ENCODE results near the gene PLXNA4.

The PLXNA4 gene

GRCh38 chr7:132515181-132515580, 61.1 kb downstream of the PLXNA4 start:
- no peak for TF ChIP-seq CTCF (IDR thresholded peaks at IDR 0.05; ENCODE audit: insufficient read depth, low read depth, low read length, missing control alignments)
- no peak for DNase-seq (ENCODE audit: low read depth)

GRCh38 chr7:132514430-132514829, 61.8 kb downstream of the PLXNA4 start:
- no peak for DNase-seq (ENCODE audit: low read depth)
- no peak for TF ChIP-seq CTCF (IDR thresholded peaks at IDR 0.05; ENCODE audit: insufficient read depth, low read depth, low read length, missing control alignments)
- H3K4me3 ChIP-seq (ENCODE audit: low read depth, low read length): no peak overlapping the region

More at GRCh38 chr7:132515181-132515580, 61.1 kb downstream of the PLXNA4 start:
- no peak overlapping the region for H3K4me3 ChIP-seq (ENCODE audit: low read depth, low read length)

- no peak for DNase-seq (ENCODE audit: low read depth)
- H3K4me3 ChIP-seq (ENCODE audit: low read depth, low read length): no peak overlapping the region
- TF ChIP-seq CTCF (IDR thresholded peaks at IDR 0.05; ENCODE audit: insufficient read depth, low read depth, low read length, missing control alignments): no peak
Observed at GRCh38 chr7:132511921-132512320, 64.3 kb downstream of the PLXNA4 start.

- DNase-seq (ENCODE audit: low read depth): no peak
- no peak for TF ChIP-seq CTCF (IDR thresholded peaks at IDR 0.05; ENCODE audit: insufficient read depth, low read depth, low read length, missing control alignments)
- H3K4me3 ChIP-seq (ENCODE audit: low read depth, low read length): no peak overlapping the region
Observed at GRCh38 chr7:132511387-132511786, 64.9 kb downstream of the PLXNA4 start.

GRCh38 chr7:132509643-132510042, 66.6 kb downstream of the PLXNA4 start:
- no peak overlapping the region for H3K4me3 ChIP-seq (ENCODE audit: low read depth, low read length)
- DNase-seq (ENCODE audit: low read depth): no peak
- no peak for TF ChIP-seq CTCF (IDR thresholded peaks at IDR 0.05; ENCODE audit: insufficient read depth, low read depth, low read length, missing control alignments)

- no peak overlapping the region for H3K4me3 ChIP-seq (ENCODE audit: low read depth, low read length)
- no peak for TF ChIP-seq CTCF (IDR thresholded peaks at IDR 0.05; ENCODE audit: insufficient read depth, low read depth, low read length, missing control alignments)
- DNase-seq (ENCODE audit: low read depth): no peak
Observed at GRCh38 chr7:132508724-132509353, 67.4 kb downstream of the PLXNA4 start.

GRCh38 chr7:132504852-132505251, 71.4 kb downstream of the PLXNA4 start:
- no peak overlapping the region for H3K4me3 ChIP-seq (ENCODE audit: low read depth, low read length)
- no peak for DNase-seq (ENCODE audit: low read depth)
- TF ChIP-seq CTCF (IDR thresholded peaks at IDR 0.05; ENCODE audit: insufficient read depth, low read depth, low read length, missing control alignments): no peak

Measured in GM12865 (cell line).